Activated naive CD4-positive, alpha-beta T cell treated with anti-CD3 and anti-CD28 coated beads for 36 hours (primary cell): ENCODE measurements around the gene TOGARAM1. TPM values are rescaled to one million over a fixed set of nuclear protein-coding genes. Genes with fewer than 3 reads are reported as not detected.

Experiments
- CTCF ChIA-PET: fragments of 350-600 bp; sonication (Branson Sonifier 250); formaldehyde crosslinking; loops from one replicate; lab custom pipeline; 2021; ENCODE audit warnings: antibody characterized with exemption; lab: Charles Lee
- DNase-seq: peaks from one replicate; pipeline ENCODE4 v3.0.0-alpha.2; 2020
- H3K27ac Mint-ChIP-seq: one replicate; pipeline ENCODE4 v1.8.0; 2021; ENCODE audit warnings: mild to moderate bottlenecking, mixed read lengths
- H3K27me3 Mint-ChIP-seq: one replicate; pipeline ENCODE4 v1.8.0; 2021; ENCODE audit warnings: low read depth, mixed read lengths
- H3K36me3 Mint-ChIP-seq: one replicate; pipeline ENCODE4 v1.8.0; 2021; ENCODE audit warnings: low read depth, mixed read lengths
- H3K4me1 Mint-ChIP-seq: one replicate; pipeline ENCODE4 v1.8.0; 2021; ENCODE audit warnings: low read depth, mixed read lengths
- H3K4me3 Mint-ChIP-seq: one replicate; pipeline ENCODE4 v1.8.0; 2021; ENCODE audit warnings: mild to moderate bottlenecking, moderate library complexity, mixed read lengths
- H3K9me3 Mint-ChIP-seq: one replicate; pipeline ENCODE4 v1.8.0; 2021; ENCODE audit warnings: mixed read lengths
- intact Hi-C: fragments of 100-400 bp; cut with micrococcal nuclease; formaldehyde crosslinking; loops from one replicate; pipeline ENCODE4 v1.15.1; 2023
- total RNA-seq, 2 experiments: library from RNA; stranded (reverse); gene quantifications; one replicate each; pipeline ENCODE4 v1.2.3, GENCODE V29; 2021

The TOGARAM1 gene
- total RNA-seq, result 1 to 10 TPM; 3.1 to 3.3 TPM

GRCh38 chr14:44961554-44962333 lies at the start of gene TOGARAM1, which contains the start of gene KLHL28:
TOGARAM1 (plus strand) TSS chr14:44962190; CDS start chr14:44962422, 232 bp downstream.
KLHL28 (minus strand) TSS chr14:44961947; CDS start chr14:44945928, 16,019 bp downstream.
- Mint-ChIP-seq H3K27ac (no peak within 1 kb of the TSS), H3K36me3 (peaks cover 14% of the 10 kb centered on the region), H3K9me3 (peaks cover 3% of the 10 kb centered on the region), H3K27me3 (no peaks in the 10 kb centered on the region), H3K4me3 (no peak within 1 kb of the TSS), H3K4me1 (peaks cover 51% of the 10 kb centered on the region)
- intact Hi-C loops, result loop anchor here (1.0 to 5.0 kb wide), 8 partner anchors 21 to 292 kb away; partner anchors contain the start of genes FKBP3, MIS18BP1 and PRPF39
- peak; percentile 98 for DNase-seq
- CTCF ChIA-PET, result interaction anchor here (0.9 to 1.4 kb wide), 2 partner anchors 65 to 174 kb away, joined by 3 to 4 read pairs; partner anchors contain the start of gene FANCM

GRCh38 chr14:44914849-44915248 lies 47.1 kb upstream of the TOGARAM1 start:
- no peak for DNase-seq
- H3K27me3 Mint-ChIP-seq, result peaks cover 21% of the 10 kb centered on the region
- peaks cover 4% of the 10 kb centered on the region for H3K9me3 Mint-ChIP-seq
- no peak overlapping the region for H3K4me3 Mint-ChIP-seq
- peaks cover 2% of the 10 kb centered on the region for H3K36me3 Mint-ChIP-seq
- H3K27ac Mint-ChIP-seq, result no peak overlapping the region
- peaks cover 9% of the 10 kb centered on the region for H3K4me1 Mint-ChIP-seq
- intact Hi-C loops, result no loop called here
- CTCF ChIA-PET, result no interaction called here

- Mint-ChIP-seq H3K27me3 (no peaks in the 10 kb centered on the region), H3K27ac (no peak overlapping the region), H3K4me1 (peaks cover 8% of the 10 kb centered on the region), H3K36me3 (peaks cover 5% of the 10 kb centered on the region), H3K9me3 (no peaks in the 10 kb centered on the region), H3K4me3 (no peak overlapping the region)
- DNase-seq, result no peak
- CTCF ChIA-PET, result no interaction called here
- intact Hi-C loops, result no loop called here
These were observed 33.2 kb upstream of the TOGARAM1 start for GRCh38 chr14:44928793-44929192.

GRCh38 chr14:44935155-44935554 lies 26.8 kb upstream of the TOGARAM1 start:
- CTCF ChIA-PET, result no interaction called here
- H3K4me1 Mint-ChIP-seq, result peaks cover 27% of the 10 kb centered on the region
- H3K9me3 Mint-ChIP-seq, result peaks cover 7% of the 10 kb centered on the region
- intact Hi-C loops, result no loop called here
- H3K27me3 Mint-ChIP-seq, result no peaks in the 10 kb centered on the region
- no peak overlapping the region for H3K4me3 Mint-ChIP-seq
- no peak overlapping the region for H3K27ac Mint-ChIP-seq
- DNase-seq, result no peak
- peaks cover 43% of the 10 kb centered on the region for H3K36me3 Mint-ChIP-seq

GRCh38 chr14:44937547-44937946 lies 24.4 kb upstream of the TOGARAM1 start:
- peaks cover 35% of the 10 kb centered on the region for H3K4me1 Mint-ChIP-seq
- H3K27ac Mint-ChIP-seq, result no peak overlapping the region
- CTCF ChIA-PET, result no interaction called here
- H3K36me3 Mint-ChIP-seq, result peaks cover 61% of the 10 kb centered on the region
- H3K9me3 Mint-ChIP-seq, result peaks cover 7% of the 10 kb centered on the region
- no peak for DNase-seq
- intact Hi-C loops, result no loop called here
- H3K4me3 Mint-ChIP-seq, result no peak overlapping the region
- no peaks in the 10 kb centered on the region for H3K27me3 Mint-ChIP-seq

- Mint-ChIP-seq H3K4me1 (peaks cover 34% of the 10 kb centered on the region), H3K9me3 (peaks cover 7% of the 10 kb centered on the region), H3K27me3 (no peaks in the 10 kb centered on the region), H3K27ac (no peak overlapping the region), H3K4me3 (no peak overlapping the region), H3K36me3 (peaks cover 63% of the 10 kb centered on the region)
- DNase-seq, result no peak
- intact Hi-C loops, result no loop called here
- CTCF ChIA-PET, result no interaction called here
These were observed 21.8 kb upstream of the TOGARAM1 start for GRCh38 chr14:44940211-44940610.

GRCh38 chr14:44940944-44941343 lies 21.0 kb upstream of the TOGARAM1 start:
- peaks cover 34% of the 10 kb centered on the region for H3K4me1 Mint-ChIP-seq

GRCh38 chr14:44941591-44941990 lies 20.4 kb upstream of the TOGARAM1 start:
- CTCF ChIA-PET, result no interaction called here
- H3K27me3 Mint-ChIP-seq, result no peaks in the 10 kb centered on the region
- H3K4me1 Mint-ChIP-seq, result peaks cover 28% of the 10 kb centered on the region
- H3K27ac Mint-ChIP-seq, result no peak overlapping the region
- peaks cover 7% of the 10 kb centered on the region for H3K9me3 Mint-ChIP-seq
- H3K4me3 Mint-ChIP-seq, result no peak overlapping the region
- no peak for DNase-seq
- intact Hi-C loops, result no loop called here
- peaks cover 65% of the 10 kb centered on the region for H3K36me3 Mint-ChIP-seq

More at GRCh38 chr14:44940944-44941343, 21.0 kb upstream of the TOGARAM1 start:
- peaks cover 70% of the 10 kb centered on the region for H3K36me3 Mint-ChIP-seq
- no peak for DNase-seq
- H3K27me3 Mint-ChIP-seq, result no peaks in the 10 kb centered on the region
- peaks cover 7% of the 10 kb centered on the region for H3K9me3 Mint-ChIP-seq
- no peak overlapping the region for H3K4me3 Mint-ChIP-seq
- H3K27ac Mint-ChIP-seq, result no peak overlapping the region
- CTCF ChIA-PET, result no interaction called here
- intact Hi-C loops, result no loop called here

- Mint-ChIP-seq H3K4me1 (peaks cover 29% of the 10 kb centered on the region), H3K9me3 (peaks cover 7% of the 10 kb centered on the region), H3K4me3 (no peak overlapping the region), H3K27me3 (no peaks in the 10 kb centered on the region), H3K27ac (no peak overlapping the region), H3K36me3 (peaks cover 68% of the 10 kb centered on the region)
- DNase-seq, result no peak
- intact Hi-C loops, result no loop called here
- CTCF ChIA-PET, result interaction anchor here (0.5 to 0.9 kb wide), 2 partner anchors 305 to 326 kb away, joined by 3 read pairs; no protein-coding TSS in a partner anchor
These were observed 19.6 kb upstream of the TOGARAM1 start for GRCh38 chr14:44942436-44942835.

GRCh38 chr14:44944107-44944506 lies 17.9 kb upstream of the TOGARAM1 start:
- no peak overlapping the region for H3K4me3 Mint-ChIP-seq
- no peaks in the 10 kb centered on the region for H3K9me3 Mint-ChIP-seq
- CTCF ChIA-PET, result no interaction called here
- H3K27me3 Mint-ChIP-seq, result no peaks in the 10 kb centered on the region
- H3K27ac Mint-ChIP-seq, result no peak overlapping the region
- DNase-seq, result no peak
- H3K4me1 Mint-ChIP-seq, result peaks cover 29% of the 10 kb centered on the region
- peaks cover 62% of the 10 kb centered on the region for H3K36me3 Mint-ChIP-seq
- intact Hi-C loops, result no loop called here

GRCh38 chr14:44945264-44945663 lies 16.7 kb upstream of the TOGARAM1 start:
- Mint-ChIP-seq H3K9me3 (no peaks in the 10 kb centered on the region), H3K36me3 (peaks cover 53% of the 10 kb centered on the region), H3K4me3 (no peak overlapping the region), H3K4me1 (peaks cover 32% of the 10 kb centered on the region), H3K27ac (no peak overlapping the region), H3K27me3 (no peaks in the 10 kb centered on the region)
- CTCF ChIA-PET, result no interaction called here
- DNase-seq, result no peak
- intact Hi-C loops, result no loop called here

GRCh38 chr14:44951051-44951450 lies 10.9 kb upstream of the TOGARAM1 start:
- no peak overlapping the region for H3K27ac Mint-ChIP-seq
- CTCF ChIA-PET, result no interaction called here
- H3K36me3 Mint-ChIP-seq, result peaks cover 19% of the 10 kb centered on the region
- no peak for DNase-seq
- peaks cover 34% of the 10 kb centered on the region for H3K4me1 Mint-ChIP-seq
- H3K4me3 Mint-ChIP-seq, result no peak overlapping the region
- no peaks in the 10 kb centered on the region for H3K9me3 Mint-ChIP-seq
- H3K27me3 Mint-ChIP-seq, result no peaks in the 10 kb centered on the region
- intact Hi-C loops, result loop anchor here (1.0 kb wide), 1 partner anchor 9 kb away; no protein-coding TSS in a partner anchor
